Activated gamma-delta T cell (primary cell): ENCODE measurements around the gene UPF2.

ENCODE experiments used
- DNase-seq: peaks from one replicate; lab custom pipeline; 2025; lab: John Stamatoyannopoulos, UW

UPF2 gene

GRCh38 chr10:11884706-11885423, 157.7 kb downstream of the UPF2 start:
- DNase-seq: no peak

- DNase-seq: no peak
These were observed 159.8 kb downstream of the UPF2 start for GRCh38 chr10:11882646-11883375.

- no peak for DNase-seq
These were observed 160.9 kb downstream of the UPF2 start for GRCh38 chr10:11881477-11882417.

GRCh38 chr10:11881030-11881476, 161.6 kb downstream of the UPF2 start:
- no peak for DNase-seq

- DNase-seq: no peak
These were observed 162.2 kb downstream of the UPF2 start for GRCh38 chr10:11880151-11881029.

- no peak for DNase-seq
These were observed 163.1 kb downstream of the UPF2 start for GRCh38 chr10:11879387-11880094.

- no peak for DNase-seq
These were observed 163.8 kb downstream of the UPF2 start for GRCh38 chr10:11878776-11879175.

- DNase-seq: no peak
These were observed 165.1 kb downstream of the UPF2 start for GRCh38 chr10:11877591-11877905.

- DNase-seq: no peak
These were observed 165.6 kb downstream of the UPF2 start for GRCh38 chr10:11876805-11877590.

GRCh38 chr10:11876324-11876723, 166.3 kb downstream of the UPF2 start:
- DNase-seq: no peak

- no peak for DNase-seq
These were observed 166.9 kb downstream of the UPF2 start for GRCh38 chr10:11875494-11876281.

GRCh38 chr10:11874568-11875493, 167.8 kb downstream of the UPF2 start:
- no peak for DNase-seq

GRCh38 chr10:11871466-11871865, 171.1 kb downstream of the UPF2 start:
- no peak for DNase-seq

- no peak for DNase-seq
These were observed 171.7 kb downstream of the UPF2 start for GRCh38 chr10:11870900-11871400.

GRCh38 chr10:11870461-11870780, 172.2 kb downstream of the UPF2 start:
- no peak for DNase-seq
